DOHH2 (cell line): ENCODE data around the gene PDE9A.

Experiments
- H3F3A ChIP-seq: fragments of 200-600 bp; sonication (generic), shearing (Covaris generic); 2 replicates; pipeline ENCODE4 v1.6.0; 2016; ENCODE audit warnings: antibody characterized with exemption, mild to moderate bottlenecking; ENCODE audit not compliant: control insufficient read depth, insufficient read depth
- H3K27ac ChIP-seq: fragments of 200-600 bp; sonication (generic); 2 replicates; pipeline ENCODE4 v1.5.1; 2014; ENCODE audit warnings: low read depth, mild to moderate bottlenecking, low read length, moderate library complexity
- H3K27me3 ChIP-seq: fragments of 200-600 bp; sonication (generic); 2 replicates; pipeline ENCODE4 v1.6.1; 2014; ENCODE audit warnings: mild to moderate bottlenecking, low read length, mixed read lengths; ENCODE audit not compliant: control insufficient read depth
- H3K36me3 ChIP-seq: fragments of 200-600 bp; sonication (generic); 2 replicates; pipeline ENCODE4 v1.6.1; 2014; ENCODE audit warnings: mild to moderate bottlenecking, low read length, moderate library complexity, mixed read lengths; ENCODE audit not compliant: control insufficient read depth
- H3K4me1 ChIP-seq: fragments of 200-600 bp; sonication (generic); 2 replicates; pipeline ENCODE4 v1.6.1; 2014; ENCODE audit warnings: mild to moderate bottlenecking, low read length, mixed read lengths; ENCODE audit not compliant: control insufficient read depth
- H3K4me2 ChIP-seq: fragments of 200-600 bp; sonication (generic); 2 replicates; pipeline ENCODE4 v1.6.0; 2014; ENCODE audit warnings: mild to moderate bottlenecking, low read length, moderate library complexity
- H3K4me3 ChIP-seq: fragments of 200-600 bp; sonication (generic); 2 replicates; pipeline ENCODE4 v1.5.1; 2014; ENCODE audit warnings: mild to moderate bottlenecking, low read length, mixed read lengths
- H3K79me2 ChIP-seq: fragments of 200-600 bp; sonication (generic); 2 replicates; pipeline ENCODE4 v1.6.1; 2014; ENCODE audit warnings: mild to moderate bottlenecking, low read length, mixed read lengths; ENCODE audit not compliant: control insufficient read depth
- H3K9me2 ChIP-seq: fragments of 200-600 bp; sonication (generic); replicated peaks from 2 replicates; pipeline ENCODE4 v1.6.1; 2014; ENCODE audit warnings: mild to moderate bottlenecking, low read length, mixed read lengths; ENCODE audit not compliant: control insufficient read depth
- H3K9me3 ChIP-seq: fragments of 200-600 bp; sonication (generic); 2 replicates; pipeline ENCODE4 v1.6.1; 2014; ENCODE audit warnings: antibody characterized with exemption, low read length, mixed read lengths; ENCODE audit not compliant: control insufficient read depth, insufficient read depth
- H4K20me1 ChIP-seq: fragments of 200-600 bp; sonication (generic); 2 replicates; pipeline ENCODE4 v1.6.0; 2014; ENCODE audit warnings: low read depth, mild to moderate bottlenecking, antibody characterized with exemption, low read length, moderate library complexity; ENCODE audit not compliant: control insufficient read depth, insufficient read depth
- EZH2phosphoT487 ChIP-seq: fragments of 200-600 bp; sonication (generic); IDR thresholded peaks from 2 replicates; pipeline ENCODE4 v1.6.1; 2017; ENCODE audit warnings: borderline replicate concordance, mild to moderate bottlenecking, antibody characterized with exemption, low read length, moderate library complexity, mixed read lengths
- TF ChIP-seq, protein P1 (sequence below): fragments of 200-600 bp; sonication (generic); IDR thresholded peaks from one replicate; pipeline ENCODE4 v1.5.1; 2014; ENCODE audit warnings: antibody characterized with exemption, mild to moderate bottlenecking, low read depth, low read length; ENCODE audit not compliant: poor library complexity, severe bottlenecking

The PDE9A gene

DNA sequence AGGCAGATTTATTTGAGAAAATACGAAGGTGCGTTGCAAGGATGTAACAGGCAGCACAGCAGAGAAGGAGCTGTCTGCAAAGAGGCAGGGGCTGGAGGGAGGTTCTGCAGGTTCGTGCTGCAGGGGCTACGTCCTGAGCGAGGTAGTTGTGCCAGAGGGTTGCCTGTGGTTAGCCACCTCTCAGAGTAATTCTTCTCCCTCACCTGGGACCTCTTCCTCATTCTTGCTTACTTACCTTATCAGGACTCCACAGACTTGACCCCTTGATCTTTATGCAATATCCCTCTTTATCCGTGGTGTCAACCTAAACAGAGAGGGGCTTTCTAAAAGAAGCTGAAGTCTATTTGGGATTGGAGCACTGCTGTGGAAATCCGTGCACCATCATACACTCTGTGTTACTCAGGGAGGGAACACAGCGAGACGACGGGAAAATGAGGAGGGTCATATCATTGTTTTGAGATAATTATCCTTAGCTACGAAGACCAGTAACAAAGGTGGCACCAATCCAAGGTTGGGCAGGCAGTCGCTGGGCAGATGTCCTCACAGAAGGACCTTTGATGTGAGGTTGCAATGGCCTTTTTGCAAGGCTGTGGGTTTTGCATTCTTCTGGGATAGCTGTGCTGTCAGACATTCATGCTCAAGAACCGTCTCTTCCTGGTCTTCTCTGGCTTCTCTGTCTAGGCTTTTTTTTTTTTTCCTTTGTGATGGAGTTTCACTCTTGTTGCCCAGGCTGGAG, 143.1 kb downstream of the PDE9A start:
- H3F3A ChIP-seq, result no peaks in the 10 kb centered on the region
- H3K9me2 ChIP-seq, result no peaks in the 10 kb centered on the region
- peaks cover 14% of the 10 kb centered on the region for H3K4me1 ChIP-seq
- H4K20me1 ChIP-seq, result no peaks in the 10 kb centered on the region
- H3K79me2 ChIP-seq, result no peaks in the 10 kb centered on the region
- H3K27ac ChIP-seq, result no peak overlapping the region
- no peak for TF ChIP-seq EZH2phosphoT487
- TF ChIP-seq, protein P1, sequence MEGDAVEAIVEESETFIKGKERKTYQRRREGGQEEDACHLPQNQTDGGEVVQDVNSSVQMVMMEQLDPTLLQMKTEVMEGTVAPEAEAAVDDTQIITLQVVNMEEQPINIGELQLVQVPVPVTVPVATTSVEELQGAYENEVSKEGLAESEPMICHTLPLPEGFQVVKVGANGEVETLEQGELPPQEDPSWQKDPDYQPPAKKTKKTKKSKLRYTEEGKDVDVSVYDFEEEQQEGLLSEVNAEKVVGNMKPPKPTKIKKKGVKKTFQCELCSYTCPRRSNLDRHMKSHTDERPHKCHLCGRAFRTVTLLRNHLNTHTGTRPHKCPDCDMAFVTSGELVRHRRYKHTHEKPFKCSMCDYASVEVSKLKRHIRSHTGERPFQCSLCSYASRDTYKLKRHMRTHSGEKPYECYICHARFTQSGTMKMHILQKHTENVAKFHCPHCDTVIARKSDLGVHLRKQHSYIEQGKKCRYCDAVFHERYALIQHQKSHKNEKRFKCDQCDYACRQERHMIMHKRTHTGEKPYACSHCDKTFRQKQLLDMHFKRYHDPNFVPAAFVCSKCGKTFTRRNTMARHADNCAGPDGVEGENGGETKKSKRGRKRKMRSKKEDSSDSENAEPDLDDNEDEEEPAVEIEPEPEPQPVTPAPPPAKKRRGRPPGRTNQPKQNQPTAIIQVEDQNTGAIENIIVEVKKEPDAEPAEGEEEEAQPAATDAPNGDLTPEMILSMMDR, result no peak
- no peak overlapping the region for H3K4me2 ChIP-seq
- no peak overlapping the region for H3K4me3 ChIP-seq
- H3K36me3 ChIP-seq, result no peaks in the 10 kb centered on the region
- H3K9me3 ChIP-seq, result no peaks in the 10 kb centered on the region
- H3K27me3 ChIP-seq, result peaks cover 2% of the 10 kb centered on the region

DNA sequence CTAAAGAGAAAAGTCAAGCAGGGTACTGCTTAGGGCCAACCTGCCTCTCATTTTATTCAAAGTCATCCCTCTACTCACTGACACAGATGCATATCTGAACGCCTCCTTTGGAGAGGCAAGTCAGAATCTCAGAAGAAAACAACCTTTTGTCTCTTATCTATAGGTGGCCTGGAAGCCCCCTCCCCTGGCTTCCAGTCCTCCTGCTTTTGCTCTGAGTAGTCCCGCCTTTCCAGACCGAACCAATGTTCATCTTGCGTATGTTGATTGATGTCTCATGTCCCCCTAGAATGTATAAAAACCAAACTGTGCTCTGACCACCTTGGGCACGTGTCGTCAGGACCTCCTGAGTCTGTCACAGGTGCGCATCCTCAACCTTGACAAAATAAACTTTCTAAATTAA, 144.1 kb downstream of the PDE9A start:
- Histone ChIP-seq H3K27ac (no peak overlapping the region), H3K9me2 (no peaks in the 10 kb centered on the region), H3K4me3 (no peak overlapping the region), H3K4me2 (no peak overlapping the region), H3K79me2 (no peaks in the 10 kb centered on the region), H3K27me3 (no peaks in the 10 kb centered on the region), H3F3A (no peaks in the 10 kb centered on the region), H3K4me1 (peaks cover 14% of the 10 kb centered on the region), H3K9me3 (no peaks in the 10 kb centered on the region), H3K36me3 (no peaks in the 10 kb centered on the region), H4K20me1 (no peaks in the 10 kb centered on the region)
- TF ChIP-seq, protein P1, result no peak
- no peak for TF ChIP-seq EZH2phosphoT487

DNA sequence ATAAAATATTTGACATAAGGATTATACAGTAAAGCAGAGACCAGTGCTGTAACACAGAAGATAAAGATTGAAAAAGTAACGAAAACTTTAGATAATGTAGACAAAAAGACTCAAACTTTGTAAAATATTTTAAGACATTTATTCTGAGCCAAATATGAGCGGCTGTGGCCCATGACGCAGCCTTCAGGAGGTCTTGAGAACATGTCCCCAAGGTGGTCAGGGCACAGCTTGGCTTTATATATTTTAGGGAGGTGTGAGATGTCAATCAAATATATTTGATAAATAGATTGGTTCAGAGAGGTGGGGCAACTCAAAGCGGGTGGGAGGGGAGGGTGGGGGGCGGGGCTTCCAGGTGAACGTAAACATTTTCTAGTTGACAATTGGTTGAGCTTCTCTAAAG, 144.7 kb downstream of the PDE9A start:
- H3K36me3 ChIP-seq, result no peaks in the 10 kb centered on the region
- H3F3A ChIP-seq, result no peaks in the 10 kb centered on the region
- no peaks in the 10 kb centered on the region for H3K79me2 ChIP-seq
- no peak for TF ChIP-seq EZH2phosphoT487
- TF ChIP-seq, protein P1, result no peak
- H3K4me1 ChIP-seq, result peaks cover 14% of the 10 kb centered on the region
- H3K9me3 ChIP-seq, result no peaks in the 10 kb centered on the region
- no peak overlapping the region for H3K4me3 ChIP-seq
- no peak overlapping the region for H3K4me2 ChIP-seq
- H4K20me1 ChIP-seq, result no peaks in the 10 kb centered on the region
- no peak overlapping the region for H3K27ac ChIP-seq
- no peaks in the 10 kb centered on the region for H3K9me2 ChIP-seq
- no peaks in the 10 kb centered on the region for H3K27me3 ChIP-seq

DNA sequence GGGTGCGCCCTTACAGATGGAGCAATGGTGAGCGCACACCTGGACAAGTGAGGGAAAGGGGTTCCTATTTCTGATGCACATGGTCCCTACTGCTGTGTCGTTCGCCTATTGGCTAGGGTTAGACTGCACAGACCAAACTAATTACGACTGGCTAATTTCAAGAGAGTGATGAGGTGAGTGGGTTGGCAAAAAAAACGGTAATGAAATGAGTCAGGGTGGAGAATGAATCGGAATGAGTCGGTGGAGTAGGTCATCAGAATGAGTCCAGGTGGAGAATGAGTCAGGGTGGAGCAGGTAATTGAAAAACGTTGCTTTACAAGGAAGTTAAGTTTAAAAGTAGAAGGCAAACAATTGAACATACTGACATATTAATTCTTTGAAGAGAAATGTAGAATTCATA, 146.1 kb downstream of the PDE9A start:
- Histone ChIP-seq H4K20me1 (no peaks in the 10 kb centered on the region), H3K4me1 (peaks cover 14% of the 10 kb centered on the region), H3K36me3 (no peaks in the 10 kb centered on the region), H3K9me3 (no peaks in the 10 kb centered on the region), H3K4me3 (no peak overlapping the region), H3K9me2 (no peaks in the 10 kb centered on the region), H3K4me2 (peak overlapping the region; percentile 38; the same call in 1 of the 2 replicates), H3K27ac (no peak overlapping the region), H3F3A (no peaks in the 10 kb centered on the region), H3K27me3 (no peaks in the 10 kb centered on the region; the same call in 1 of the 2 replicates), H3K79me2 (no peaks in the 10 kb centered on the region)
- TF ChIP-seq, protein P1, result no peak
- TF ChIP-seq EZH2phosphoT487, result no peak
